ENCODE results near the gene CTXN1.

The CTXN1 gene

DNA sequence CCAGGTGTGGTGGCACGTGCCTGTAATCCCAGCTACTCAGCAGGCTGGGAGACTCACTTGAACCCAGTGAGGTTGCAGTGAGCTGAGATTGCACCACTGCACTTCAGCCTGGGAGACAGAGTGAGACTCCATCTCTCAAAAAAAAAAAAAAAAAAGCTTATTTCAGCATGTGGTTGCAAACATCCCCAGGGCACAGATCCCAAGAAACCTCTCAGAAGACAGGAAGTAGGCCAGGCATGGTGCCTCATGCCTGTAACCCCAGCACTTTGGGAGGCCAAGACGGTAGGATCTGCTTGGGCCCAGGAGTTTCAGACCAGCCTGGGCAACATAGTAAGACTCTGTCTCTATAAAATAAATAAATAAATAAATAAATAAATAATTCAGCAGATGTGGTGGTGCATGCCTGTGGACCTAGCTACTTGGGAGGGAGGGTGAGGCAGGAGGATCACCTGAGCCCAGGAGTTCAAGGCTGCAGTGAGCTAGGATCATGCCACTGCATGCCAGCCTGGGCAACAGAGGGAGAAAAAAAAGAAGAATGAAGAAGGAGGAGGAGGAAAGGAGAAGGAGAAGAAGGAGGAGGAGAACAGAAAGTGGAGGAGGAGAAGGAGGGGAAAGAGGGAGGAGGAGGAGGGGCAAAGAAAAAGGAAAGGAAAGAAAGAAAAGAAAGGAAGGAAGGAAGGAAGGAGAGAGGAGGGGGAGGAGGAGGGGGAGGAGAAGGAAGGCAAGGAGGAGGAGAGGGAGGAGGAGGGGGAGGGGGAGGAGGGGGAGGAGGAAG lies 42.0 kb downstream of the CTXN1 start:
- H3K4me3 ChIP-seq (ENCODE audit: low read depth, low read length): no peak overlapping the region
- no peak for DNase-seq (ENCODE audit: low read depth)

DNA sequence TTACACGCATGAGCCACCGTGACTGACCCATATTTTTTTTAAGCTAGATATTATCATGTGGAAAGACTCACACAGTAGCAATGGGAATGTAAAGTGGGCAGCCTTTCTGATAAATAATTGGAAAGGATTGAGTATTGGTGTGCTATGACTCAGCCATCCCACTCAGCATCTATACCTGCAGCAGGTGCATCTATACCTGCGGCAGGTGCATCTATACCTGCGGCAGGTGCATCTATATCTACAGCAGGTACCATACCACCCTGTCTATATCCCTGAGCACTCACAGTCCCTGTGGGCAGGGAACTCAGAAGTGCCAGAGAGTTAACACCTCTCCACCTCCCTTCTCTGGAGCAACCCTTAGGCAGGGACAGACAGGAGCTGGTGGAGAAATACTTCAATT lies 42.8 kb downstream of the CTXN1 start:
- no peak for DNase-seq (ENCODE audit: low read depth)
- no peak overlapping the region for H3K4me3 ChIP-seq (ENCODE audit: low read depth, low read length)

DNA sequence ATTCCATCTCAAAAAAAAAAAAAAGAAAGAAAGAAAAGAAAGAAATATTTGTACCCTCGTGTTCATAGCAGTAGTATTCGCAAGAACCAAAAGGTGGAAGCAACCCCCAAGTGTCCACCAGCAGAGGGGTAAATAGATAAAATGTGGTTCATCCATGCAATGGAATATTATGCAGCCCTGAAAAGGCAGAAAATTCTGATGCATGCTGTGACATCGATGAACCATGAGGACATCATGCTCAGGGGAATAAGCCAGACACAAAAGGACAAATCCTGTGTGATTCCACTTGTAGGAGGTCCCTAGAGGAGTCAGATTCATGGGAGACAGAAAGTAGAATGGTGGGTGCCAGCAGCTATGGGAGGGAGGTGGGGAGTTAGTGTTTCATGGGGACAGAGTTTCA lies 44.0 kb downstream of the CTXN1 start:
- DNase-seq (ENCODE audit: low read depth): no peak
- H3K4me3 ChIP-seq (ENCODE audit: low read depth, low read length): no peak overlapping the region

DNA sequence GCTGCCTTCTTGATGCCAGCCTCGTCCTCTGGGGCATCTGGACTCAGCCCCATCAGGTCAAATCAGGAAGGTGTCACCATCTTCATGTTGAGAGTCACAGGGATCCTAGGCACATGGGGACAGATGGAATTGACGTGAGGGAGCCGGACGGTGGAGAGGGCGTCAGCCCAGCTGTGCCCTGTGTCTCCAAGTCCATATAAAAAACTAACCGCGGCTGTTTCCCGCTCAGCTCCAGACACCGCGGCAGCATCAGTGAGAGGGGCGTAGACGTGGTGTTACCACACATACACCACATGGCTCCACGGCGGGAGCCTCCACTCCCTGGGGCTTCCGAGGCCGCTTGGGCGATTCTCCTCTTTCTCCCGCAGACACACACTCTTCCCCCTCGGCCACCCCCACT lies 46.1 kb downstream of the CTXN1 start:
- no peak overlapping the region for H3K4me3 ChIP-seq (ENCODE audit: low read depth, low read length)
- no peak for DNase-seq (ENCODE audit: low read depth)

DNA sequence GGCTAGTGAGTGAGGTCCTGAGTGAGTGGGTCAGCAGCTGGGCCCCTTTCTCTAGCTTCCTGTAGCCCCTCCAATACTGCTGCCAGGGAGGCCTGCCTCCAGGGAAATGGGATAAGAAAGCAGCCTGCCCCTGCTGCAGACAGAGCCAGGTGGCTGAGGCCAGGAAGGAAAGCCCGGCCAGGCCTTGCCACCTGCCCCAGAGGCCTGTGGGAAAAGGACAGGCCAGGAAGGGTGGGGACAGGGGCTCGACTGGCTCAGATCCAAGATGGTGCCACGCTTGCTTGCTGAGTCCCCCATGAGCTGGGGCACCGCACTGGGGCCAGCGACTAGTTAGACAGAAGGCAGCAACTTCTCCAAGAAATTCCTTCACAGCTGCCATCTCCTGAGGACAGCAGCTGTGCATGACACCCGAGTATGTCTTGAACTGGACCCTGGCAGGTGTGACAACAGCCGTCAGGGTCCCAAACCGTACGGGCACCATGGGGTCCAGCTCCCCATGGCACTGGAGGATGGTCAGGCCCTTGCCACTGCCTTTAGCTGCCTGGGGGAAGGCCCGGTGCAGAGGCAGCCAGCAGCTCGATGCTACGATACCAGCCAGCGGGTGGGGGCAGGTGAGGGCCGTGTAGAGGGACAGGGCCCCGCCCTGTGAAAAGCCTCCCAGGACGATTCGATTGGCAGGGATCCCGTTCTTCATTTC lies 46.7 kb downstream of the CTXN1 start:
- no peak for DNase-seq (ENCODE audit: low read depth)
- H3K4me3 ChIP-seq (ENCODE audit: low read depth, low read length): no peak overlapping the region

DNA sequence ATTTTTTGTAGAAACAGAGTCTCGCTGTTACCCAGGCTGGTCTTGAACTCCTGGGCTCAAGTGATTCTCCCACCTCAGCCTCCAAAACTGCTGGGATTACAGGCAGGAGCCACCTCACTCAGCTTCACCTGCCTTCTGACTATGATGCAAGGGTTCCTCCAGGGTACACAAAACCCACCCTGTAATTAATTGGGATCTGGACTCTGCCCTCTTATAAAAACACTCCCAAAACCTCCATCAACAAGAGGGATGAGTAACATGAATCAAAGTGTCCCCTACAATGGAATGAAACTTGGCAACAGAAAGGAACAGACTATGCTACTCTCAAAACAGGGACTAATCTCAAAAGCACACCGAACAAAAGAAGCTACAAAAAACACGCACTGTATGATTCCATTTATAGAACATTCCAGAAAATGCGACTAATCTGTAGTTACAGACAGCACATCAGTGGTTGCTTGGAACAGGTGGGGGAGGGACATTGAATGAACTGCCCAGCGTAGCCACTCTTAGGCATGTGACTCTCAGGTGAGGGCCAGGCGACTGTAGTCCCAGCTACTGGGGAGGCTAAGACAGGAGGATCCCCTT lies 48.6 kb downstream of the CTXN1 start:
- DNase-seq (ENCODE audit: low read depth): no peak
- H3K4me3 ChIP-seq (ENCODE audit: low read depth, low read length): no peak overlapping the region

DNA sequence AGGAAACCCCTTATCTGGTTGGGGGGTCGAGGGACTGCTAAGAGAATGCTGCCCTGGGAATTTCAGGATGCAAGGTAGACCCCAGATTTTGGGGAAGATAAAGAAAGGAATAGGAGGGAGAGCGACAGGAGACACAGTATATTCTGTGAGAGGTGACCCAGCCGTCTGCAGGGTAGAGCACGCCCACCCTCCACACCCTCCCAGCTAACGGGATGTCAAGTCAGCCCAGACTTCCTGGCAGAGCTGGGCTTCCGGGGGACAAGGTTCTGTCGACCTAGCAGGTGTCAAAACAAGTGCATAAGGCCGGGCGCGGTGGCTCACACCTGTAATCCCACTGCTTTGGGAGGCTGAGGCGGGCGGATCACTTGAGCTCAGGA lies 51.0 kb downstream of the CTXN1 start:
- no peak for DNase-seq (ENCODE audit: low read depth)
- no peak overlapping the region for H3K4me3 ChIP-seq (ENCODE audit: low read depth, low read length)
